IPS DF 19.7 (cell line): ENCODE data around the gene WNT5B.
A peak's percentile ranks its signal among the peaks of the same experiment; 100 is the strongest.
"Not testable (repeated sequence)": the region's sequence is repeated elsewhere in the genome, so short reads cannot be mapped to it uniquely, and the experiment has no call there.

Experiments used
- DNase-seq: peaks from one replicate; pipeline ENCODE4 v3.0.0-alpha.2; 2013; ENCODE audit warnings: low read depth, low spot score

Gene WNT5B

DNA sequence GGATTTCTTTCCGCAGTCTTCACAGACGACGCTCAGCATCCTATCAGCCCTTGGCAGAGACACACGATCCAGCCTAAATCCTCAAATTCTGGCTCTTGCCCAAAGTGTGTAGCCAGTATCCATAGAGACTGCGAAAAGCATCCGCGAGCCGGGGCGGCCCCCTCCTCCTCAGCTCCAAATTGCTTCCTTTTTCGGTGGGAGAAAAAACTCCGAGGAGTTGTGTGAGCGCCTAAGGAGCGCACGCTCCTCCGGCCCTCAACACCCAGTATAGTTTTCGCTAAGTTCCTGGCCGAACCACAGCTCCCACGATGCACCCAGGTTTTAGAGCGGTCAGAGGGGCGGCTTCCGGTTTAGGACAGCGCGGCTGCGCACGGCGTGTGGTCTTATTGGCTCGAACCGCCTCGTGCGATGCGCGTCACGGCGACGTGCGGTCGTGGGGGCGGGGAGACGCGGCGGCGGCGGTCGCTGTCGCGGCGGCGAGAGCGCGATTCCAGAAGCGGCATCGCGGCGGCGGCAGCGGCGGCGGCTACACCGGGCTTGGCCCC, 61.6 kb downstream of the WNT5B start, which contains the start of gene ADIPOR2:
TSS of gene ADIPOR2 (plus strand) at position 493 of the 545 bp plus-strand sequence. CDS start 63,274 bp downstream, outside the sequence.
- DNase-seq = peak; percentile 95

DNA sequence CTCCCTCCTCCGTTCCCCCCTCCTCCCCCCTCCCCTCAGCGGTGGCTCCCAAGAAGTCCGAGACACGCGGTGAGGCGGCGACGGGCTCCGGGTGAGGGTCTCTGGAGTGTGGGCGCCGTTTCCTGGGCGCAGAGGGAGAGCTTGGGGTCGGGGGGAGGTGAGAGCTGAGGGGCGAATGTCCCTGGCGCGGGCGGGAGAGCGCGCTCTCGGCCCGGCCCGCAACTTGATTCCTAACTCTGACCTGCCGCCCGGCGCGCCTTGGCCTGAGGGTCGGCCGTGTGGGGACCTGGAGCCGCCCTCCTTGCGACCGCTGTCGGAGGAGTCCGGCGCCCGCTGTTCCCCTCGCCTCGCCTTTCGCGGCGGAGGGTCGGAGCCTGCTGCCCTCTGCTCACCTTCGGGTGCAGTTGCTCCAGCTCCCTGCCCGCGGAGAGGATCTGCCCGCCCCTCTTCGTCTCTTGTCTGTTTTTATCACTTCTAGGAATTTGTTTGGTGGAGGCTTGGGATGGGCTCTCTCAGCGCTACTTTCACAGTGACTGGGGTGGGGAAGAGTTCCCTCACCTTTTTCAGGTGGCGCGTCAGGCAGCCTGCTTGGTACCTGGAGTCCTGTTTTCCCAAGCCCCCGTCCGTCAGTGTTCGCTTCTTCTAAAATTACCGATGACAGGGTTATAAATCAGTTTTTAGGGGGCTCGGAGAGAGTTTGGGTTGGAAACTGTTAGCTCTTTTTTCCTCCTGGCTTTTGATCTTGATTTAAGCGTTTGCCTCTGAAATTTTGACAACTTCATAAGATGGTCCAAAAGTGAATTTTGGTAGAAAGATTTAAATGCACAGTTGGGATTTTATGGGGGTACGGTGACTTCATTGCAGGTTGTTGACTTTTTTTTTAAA, 62.3 kb downstream of the WNT5B start:
- DNase-seq = no peak

DNA sequence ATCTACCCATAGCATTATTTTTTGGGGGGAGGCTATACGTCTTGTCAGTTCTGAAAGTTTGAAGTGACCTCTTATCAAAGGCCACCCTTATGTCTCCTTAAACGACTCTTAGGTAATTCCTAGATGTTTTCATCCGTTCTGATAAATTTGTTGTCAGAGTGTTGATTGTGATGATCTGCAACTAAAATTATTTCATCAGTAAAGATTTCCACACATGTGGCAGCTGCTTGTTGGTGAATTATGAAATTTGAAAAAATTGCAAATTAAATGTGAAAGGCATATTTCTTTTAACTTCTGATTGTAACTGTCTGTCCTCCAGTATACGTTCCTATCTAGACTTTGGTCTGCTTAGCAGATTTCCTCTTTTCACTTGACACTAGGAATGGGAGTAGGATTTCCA, 63.2 kb downstream of the WNT5B start:
- DNase-seq = no peak

DNA sequence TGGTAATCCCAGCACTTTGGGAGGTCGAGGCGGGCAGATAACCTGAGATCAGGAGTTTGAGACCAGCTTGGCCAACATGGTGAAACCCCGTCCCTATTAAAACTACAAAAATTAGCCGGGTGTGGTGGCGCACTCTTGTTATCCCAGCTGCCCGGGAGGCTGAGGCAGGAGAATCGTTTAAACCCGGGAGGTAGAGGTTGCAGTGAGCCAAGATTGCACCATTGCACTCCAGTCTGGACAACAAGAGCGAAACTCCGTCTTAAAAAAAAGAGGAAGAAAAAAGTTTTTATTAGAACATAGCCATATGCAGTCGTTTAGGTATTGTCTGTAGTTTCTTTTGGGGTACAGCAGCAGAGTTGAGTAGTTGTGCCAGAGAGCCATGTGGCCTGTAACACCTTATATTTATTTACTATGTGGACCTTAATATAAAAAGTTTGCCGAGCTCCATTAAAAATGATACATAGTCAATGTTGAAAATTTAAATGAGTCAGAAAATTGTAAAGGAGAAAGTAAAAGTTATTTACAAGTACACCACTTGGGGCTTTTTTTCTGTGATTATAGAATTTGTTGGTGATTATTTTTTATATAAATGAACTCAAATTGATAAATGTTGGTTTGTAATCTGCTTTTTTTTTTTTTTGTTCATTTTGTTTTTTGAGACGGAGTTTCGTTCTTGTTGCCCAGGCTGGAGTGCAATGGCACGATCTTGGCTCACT, 64.0 kb downstream of the WNT5B start:
- no peak for DNase-seq

DNA sequence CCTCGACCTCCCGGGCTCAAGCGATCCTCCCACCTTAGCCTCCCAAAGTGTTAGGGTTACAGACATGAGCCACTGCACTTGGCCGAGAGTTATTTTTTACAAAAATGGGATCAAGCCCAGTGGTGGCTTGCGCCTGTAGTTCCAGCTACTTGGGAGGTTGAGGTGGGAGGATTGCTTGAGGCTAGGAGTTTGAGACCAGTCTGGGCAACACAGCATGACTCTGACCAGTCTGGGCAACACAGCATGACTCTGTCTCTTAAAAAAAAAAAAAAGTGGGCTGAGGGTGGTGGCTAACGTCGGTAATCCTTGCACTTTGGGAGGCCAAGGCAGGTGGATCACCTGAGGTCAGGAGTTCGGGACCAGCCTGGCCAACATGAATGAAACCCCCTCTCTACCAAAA, 66.1 kb downstream of the WNT5B start:
- not testable (repeated sequence) for DNase-seq

DNA sequence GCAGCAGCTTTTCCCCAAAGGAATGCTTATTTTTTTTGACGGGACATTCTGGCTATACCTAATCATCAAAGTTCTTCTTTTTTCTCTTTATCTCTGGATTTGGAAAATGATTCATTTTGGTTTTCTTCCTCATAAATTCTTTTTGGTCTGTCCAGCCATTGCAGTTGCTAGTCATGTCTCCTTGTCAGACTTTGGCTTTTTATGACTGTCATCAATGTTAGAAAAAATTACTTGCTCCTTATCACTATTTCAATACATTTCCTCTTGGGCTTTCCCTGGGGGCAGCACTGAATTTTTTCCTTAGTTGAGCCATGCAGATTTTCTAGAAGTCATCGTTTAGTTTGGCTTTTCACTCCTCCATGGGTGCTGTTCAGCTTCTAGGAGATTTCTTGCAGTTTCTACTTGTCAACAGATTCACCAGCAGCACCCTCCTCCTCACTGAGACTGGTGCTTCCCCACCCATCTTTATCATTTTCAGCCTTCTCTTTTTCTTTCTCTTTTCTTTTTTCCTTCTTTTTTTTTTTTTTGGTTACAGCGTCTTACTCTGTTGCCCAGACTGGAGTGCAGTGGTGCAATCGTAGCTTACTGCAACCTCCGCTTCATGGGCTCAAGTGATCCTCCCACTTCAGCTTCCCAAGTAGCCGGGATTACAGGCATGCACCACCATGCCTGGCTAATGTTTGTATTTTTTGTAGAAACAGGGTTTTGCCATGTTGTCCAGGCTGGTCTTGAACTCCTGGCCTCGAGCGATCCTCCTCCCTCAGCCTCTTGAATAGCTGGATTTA, 67.0 kb downstream of the WNT5B start:
- DNase-seq = no peak

DNA sequence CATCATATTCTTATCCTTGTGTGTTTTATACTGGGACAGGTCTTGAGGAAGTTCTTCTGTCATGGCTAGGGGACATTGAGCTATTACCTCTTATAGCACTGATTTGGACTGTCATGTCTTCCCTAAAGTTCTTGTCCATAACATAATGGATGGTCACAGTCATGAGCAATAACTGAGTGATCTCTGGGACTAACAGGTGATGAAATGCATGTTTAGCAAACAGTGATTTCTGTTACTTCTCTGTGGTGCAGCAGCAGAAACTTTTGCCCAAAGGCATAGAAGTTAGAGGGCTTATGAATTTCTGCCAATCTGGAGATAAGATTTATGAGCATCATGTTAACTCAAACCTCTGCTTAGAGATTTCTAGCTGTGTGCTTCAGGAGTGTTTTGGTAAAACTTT, 67.8 kb downstream of the WNT5B start:
- no peak for DNase-seq
